Activated CD8-positive, alpha-beta memory T cell treated with anti-CD3 and anti-CD28 coated beads for 1 hour (primary cell): Measurements from ENCODE around the gene PPP2R1B.

Experiments used
- DNase-seq, 2 donors: peaks; one replicate each; pipeline ENCODE4 v3.0.0-alpha.2; 2020; ENCODE audit warnings: low read depth in 1 of 2; ENCODE audit errors: extremely low read depth in 1 of 2

The PPP2R1B gene

GRCh38 chr11:111749646-111750045, 16.5 kb downstream of the PPP2R1B start:
- DNase-seq, result no peak

DNA sequence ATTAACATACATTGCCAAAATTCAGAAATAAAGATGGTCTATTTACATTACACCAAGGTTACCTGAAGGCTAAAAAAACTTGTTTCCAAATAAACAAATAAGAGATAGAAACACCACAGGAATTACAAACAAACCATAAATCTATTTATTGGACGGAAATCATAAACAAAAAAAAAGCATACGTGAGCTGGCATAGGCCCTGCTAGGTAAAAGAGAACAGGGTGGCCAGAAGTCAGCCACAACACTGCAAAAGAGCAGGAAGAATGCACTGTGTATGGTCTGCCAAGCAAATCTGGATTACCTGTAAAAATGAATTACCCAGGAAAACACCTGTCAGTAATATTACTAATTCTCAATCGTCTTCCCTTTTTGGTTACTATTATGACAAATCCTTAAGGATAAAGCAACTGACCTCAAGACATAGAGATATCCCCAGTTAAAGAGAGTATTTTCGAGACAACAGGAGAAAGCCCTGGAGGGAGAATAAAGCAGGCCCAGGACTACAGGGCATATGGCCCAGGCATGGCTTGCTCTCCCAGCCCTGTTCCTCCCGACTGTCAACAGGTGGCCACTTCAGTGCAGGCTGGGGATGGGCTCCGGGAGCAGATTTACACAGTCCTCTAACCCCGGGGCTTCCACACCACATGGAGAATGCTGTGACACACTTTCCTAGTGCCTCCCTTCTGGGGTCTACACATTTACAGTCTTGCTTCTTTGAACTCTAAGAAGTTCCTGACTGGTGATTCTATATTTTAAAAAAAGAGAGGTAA, 18.0 kb downstream of the PPP2R1B start:
- no peak for DNase-seq

GRCh38 chr11:111745719-111746504, 20.3 kb downstream of the PPP2R1B start:
- DNase-seq, result no peak

- DNase-seq, result no peak
Measured at GRCh38 chr11:111743700-111744099, 22.5 kb downstream of the PPP2R1B start.

DNA sequence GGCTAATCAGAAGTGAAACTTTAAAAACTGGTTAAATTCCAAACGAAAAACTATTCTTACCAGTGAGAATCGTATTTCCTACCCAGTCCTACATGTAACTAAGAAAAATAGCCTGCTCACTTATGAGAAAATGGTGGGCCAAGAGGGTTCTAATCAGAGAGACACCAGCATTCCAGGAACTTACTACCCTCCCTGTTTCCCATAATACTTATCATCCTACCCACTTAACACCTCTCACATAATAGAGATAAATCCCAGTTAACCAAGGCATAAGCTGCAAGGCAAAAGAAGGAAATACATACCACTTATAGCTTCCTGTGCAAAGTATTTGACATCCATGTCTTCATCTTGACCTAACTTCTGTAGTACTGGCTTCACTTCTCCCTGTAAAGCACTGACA, 24.4 kb downstream of the PPP2R1B start:
- DNase-seq, result no peak

GRCh38 chr11:111739299-111739698, 26.9 kb downstream of the PPP2R1B start:
- no peak for DNase-seq

GRCh38 chr11:111737444-111738210, 28.6 kb downstream of the PPP2R1B start:
- DNase-seq, result no peak

GRCh38 chr11:111736621-111737443, 29.4 kb downstream of the PPP2R1B start:
- DNase-seq, result no peak

GRCh38 chr11:111736181-111736590, 30.0 kb downstream of the PPP2R1B start:
- no peak for DNase-seq

- no peak for DNase-seq
Measured at GRCh38 chr11:111735262-111736116, 30.7 kb downstream of the PPP2R1B start.

DNA sequence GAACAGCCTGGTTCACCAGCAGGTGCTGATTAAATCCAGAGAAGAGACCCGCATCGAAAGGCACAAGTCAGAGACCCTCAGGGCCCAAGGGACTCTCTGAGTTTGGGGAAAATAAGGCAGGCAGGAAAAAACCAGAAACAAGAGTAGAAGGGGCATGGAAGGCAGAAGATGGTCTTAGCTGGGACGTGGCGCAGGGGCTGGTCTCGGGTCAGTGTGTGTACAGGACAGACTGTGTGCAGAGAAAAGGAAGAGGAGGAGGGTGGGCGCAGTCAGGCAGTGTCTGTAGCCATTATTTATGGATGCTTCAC, 31.3 kb downstream of the PPP2R1B start:
- DNase-seq, result no peak

GRCh38 chr11:111734101-111734953, 31.9 kb downstream of the PPP2R1B start:
- DNase-seq, result no peak

DNA sequence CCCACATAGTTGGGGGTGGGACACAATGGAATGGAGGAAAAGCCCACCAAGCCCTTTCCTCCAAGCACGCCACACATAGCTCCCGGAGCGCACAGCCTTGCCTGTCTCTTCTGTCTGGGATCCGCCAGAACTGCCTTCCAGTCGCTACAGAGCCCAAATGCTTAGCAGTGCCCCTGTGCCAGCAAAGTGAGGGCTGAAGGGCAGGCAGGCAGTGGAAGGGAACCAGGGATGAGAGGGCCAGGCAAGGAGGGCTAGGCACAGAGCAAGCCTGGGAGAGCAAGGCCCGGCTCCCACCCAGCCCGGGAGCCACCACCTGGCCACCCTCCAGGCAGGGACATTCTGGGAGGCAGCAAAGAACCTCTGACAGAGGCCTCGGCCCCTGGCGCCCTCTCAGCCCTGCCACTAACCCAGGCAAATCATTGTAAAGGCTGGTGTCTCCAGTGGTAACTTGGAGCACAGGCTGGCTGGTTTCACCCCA, 32.5 kb downstream of the PPP2R1B start:
- DNase-seq, result no peak

DNA sequence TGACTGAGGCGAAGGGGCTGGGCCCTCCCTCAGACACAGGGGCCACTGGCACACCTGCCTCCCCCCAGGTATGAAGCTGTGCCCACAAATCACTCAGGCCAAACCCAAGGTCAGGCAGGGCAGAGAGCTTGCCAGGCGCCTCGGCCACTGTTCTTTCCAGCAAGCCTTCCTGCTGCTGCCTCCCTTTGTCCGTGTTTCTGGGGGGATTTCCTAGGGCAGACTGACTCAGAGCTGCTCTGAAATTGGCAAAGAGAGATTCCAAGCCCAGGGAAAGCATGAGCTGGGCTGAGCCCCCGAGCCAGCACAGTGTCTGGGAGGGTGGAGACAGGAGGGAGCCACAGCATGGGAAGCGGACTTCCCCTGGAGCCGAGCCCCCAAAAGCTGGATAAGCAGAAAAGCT, 33.2 kb downstream of the PPP2R1B start:
- no peak for DNase-seq

DNA sequence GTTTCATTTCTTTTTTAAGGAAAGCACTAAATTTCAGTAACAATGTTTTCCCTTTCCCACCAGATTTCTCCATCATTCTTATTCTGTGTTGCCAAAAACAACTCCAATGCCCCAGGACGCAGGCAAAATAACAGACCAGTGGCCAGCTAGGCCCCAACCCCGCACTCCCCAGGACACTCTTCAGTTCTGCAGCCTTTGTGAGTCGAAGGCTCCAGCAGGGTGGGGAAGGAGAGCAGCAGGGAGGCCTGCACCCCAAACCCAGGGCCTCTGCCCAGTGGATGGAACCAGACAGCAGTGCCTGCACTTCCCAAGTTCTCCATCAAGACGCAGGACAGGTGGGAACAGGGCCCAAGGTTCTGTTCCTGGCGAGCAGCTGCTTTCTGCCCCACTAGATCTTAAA, 34.4 kb downstream of the PPP2R1B start:
- no peak for DNase-seq

DNA sequence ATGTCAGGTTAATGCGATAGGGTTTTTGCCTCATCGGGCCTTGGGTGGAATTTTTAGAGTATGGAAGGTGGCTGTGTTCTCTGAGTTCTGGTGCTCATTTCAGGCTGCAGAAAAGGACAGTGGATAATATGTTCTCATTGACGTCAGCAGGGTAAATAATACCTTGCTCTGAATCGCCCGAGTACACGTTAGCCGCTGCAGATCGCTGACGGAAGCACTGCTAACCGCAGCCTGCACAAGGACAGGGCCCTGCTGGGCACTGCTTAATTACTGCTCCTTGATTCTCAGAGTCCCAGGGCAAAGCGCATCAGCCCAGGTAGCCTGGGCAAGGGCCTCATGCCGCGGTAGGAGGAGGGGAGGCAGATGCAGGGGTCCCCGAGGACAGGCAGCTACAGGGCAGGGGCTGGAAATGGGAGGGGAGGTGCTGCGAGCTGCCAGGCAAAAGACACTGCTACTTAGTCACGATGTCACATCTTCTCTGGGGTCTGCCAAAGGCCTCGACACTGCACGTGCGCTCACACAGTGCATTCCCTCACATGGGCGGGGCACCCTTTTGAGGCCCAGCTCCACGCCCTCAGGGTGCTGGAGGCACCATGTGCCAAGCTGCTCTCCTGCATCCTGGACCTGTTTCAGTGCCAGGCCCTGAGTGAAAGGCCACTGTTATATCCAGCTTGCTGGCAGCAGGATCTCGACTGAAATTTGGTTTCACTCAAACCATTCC, 35.2 kb downstream of the PPP2R1B start:
- no peak for DNase-seq

DNA sequence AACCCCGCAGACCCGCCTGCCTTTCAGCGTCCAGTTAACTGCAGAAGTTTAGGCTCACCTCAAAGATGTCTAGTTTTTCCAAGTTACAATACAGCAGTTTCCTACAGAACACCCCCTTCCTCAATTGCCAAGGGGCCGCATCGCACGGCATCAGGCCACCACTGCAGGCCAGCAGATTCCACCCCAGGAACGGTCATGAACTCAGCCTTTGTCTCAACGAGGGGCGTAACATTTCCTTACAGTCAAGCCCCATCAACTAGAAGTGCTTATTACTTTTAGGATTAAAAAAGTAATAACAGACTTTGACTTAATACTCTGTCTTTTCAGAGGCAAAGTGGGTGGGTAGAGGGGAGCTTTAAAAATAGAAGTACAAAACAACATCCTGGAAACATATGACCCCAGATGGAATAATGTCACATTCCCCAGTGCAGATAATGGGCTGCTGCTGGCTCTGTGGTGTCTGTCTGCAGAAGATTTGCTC, 36.3 kb downstream of the PPP2R1B start:
- no peak for DNase-seq
